GM12878 (cell line): ENCODE measurements around the gene NPSR1. TPM values are rescaled to one million over a fixed set of nuclear protein-coding genes. Genes with fewer than 3 reads are reported as not detected.
"Not testable (repeated sequence)": the region's sequence is repeated elsewhere in the genome, so short reads cannot be mapped to it uniquely, and the experiment has no call there.

ENCODE experiments used
- ATAC-seq: fragments of 200-7000 bp; cut with Tn5 transposase; 3 replicates; pipeline ENCODE4 v1.9.1; 2020; ENCODE audit warnings: mild to moderate bottlenecking, moderate library complexity
- BruUV-seq: library from RNA; stranded (reverse); fragments of 400-500 nt; replicated peaks from 2 replicates; lab custom pipeline; 2021; lab: Mats Ljungman, UMichigan
- CTCF ChIA-PET: fragments of 300-600 bp; sonication (Branson Sonifier 250); formaldehyde crosslinking; extraction: SDS; loops from one replicate; lab custom pipeline; 2021; ENCODE audit warnings: inconsistent platforms; lab: Yijun Ruan, JAX
- POLR2A ChIA-PET: fragments of 350-600 bp; formaldehyde crosslinking; extraction: SDS; loops from one replicate; lab custom pipeline; 2021; ENCODE audit warnings: inconsistent platforms; lab: Charles Lee
- RAD21 ChIA-PET: fragments of 300-600 bp; sonication (Branson Sonifier 250); formaldehyde crosslinking; loops from one replicate; lab custom pipeline; 2023; ENCODE audit warnings: antibody characterized with exemption; ENCODE audit not compliant: unreplicated experiment; lab: Charles Lee
- SMC1A ChIA-PET: fragments of 300-600 bp; sonication (Branson Sonifier 250); formaldehyde crosslinking; loops from one replicate; lab custom pipeline; 2023; ENCODE audit not compliant: unreplicated experiment, uncharacterized antibody; lab: Charles Lee
- DNase-seq: peaks from one replicate; pipeline ENCODE4 v3.0.0-alpha.2; 2011; ENCODE audit warnings: low read depth, low spot score
- FAIRE-seq: peaks from 3 replicates; lab custom pipeline; 2011; peaks lifted over from hg19 to GRCh38; lab: Jason Lieb, UNC
- H2AFZ ChIP-seq: 2 replicates; pipeline ENCODE4 v1.6.0; 2011; ENCODE audit warnings: low read depth, low read length, control low read depth; ENCODE audit not compliant: control insufficient read depth
- H3K27ac ChIP-seq: 2 replicates; pipeline ENCODE4 v1.5.1; 2011; ENCODE audit warnings: control low read depth; ENCODE audit not compliant: control insufficient read depth, insufficient read depth
- H3K27me3 ChIP-seq, 2 experiments: replicated peaks in 1 of 2; 2 replicates each; pipeline versions ENCODE4 v1.6.0 to v1.6.1; 2011; ENCODE audit warnings: low read length in 1 of 2; ENCODE audit not compliant: control insufficient read depth in 2 of 2, insufficient read depth in 2 of 2
- H3K36me3 ChIP-seq, 2 experiments: 2 replicates each; pipeline ENCODE4 v1.5.1; 2011; ENCODE audit warnings: low read length in 1 of 2; ENCODE audit not compliant: control insufficient read depth in 2 of 2, insufficient read depth in 2 of 2
- H3K4me1 ChIP-seq: 2 replicates; pipeline ENCODE4 v1.6.1; 2011; ENCODE audit warnings: mild to moderate bottlenecking, low read length, moderate library complexity, mixed read lengths; ENCODE audit not compliant: control insufficient read depth, insufficient read depth
- H3K4me2 ChIP-seq: 2 replicates; pipeline ENCODE4 v1.6.0; 2011; ENCODE audit warnings: control low read depth; ENCODE audit not compliant: control insufficient read depth, insufficient read depth
- H3K4me3 ChIP-seq: fragments of 200-600 bp; sonication (generic); 2 replicates; pipeline ENCODE4 v1.5.1; 2016
- H3K79me2 ChIP-seq: 2 replicates; pipeline ENCODE4 v1.6.0; 2011; ENCODE audit warnings: low read length; ENCODE audit not compliant: control insufficient read depth, insufficient read depth
- H3K9ac ChIP-seq: 2 replicates; pipeline ENCODE4 v1.8.0; 2011; ENCODE audit warnings: low read length, control low read depth, mixed read lengths; ENCODE audit not compliant: control insufficient read depth, insufficient read depth
- H3K9me3 ChIP-seq: replicated peaks from 3 replicates; pipeline ENCODE4 v1.5.1; 2011; ENCODE audit warnings: mild to moderate bottlenecking, low read length; ENCODE audit not compliant: control insufficient read depth, insufficient read depth
- H4K20me1 ChIP-seq: 2 replicates; pipeline ENCODE4 v1.6.0; 2011; ENCODE audit not compliant: control insufficient read depth, insufficient read depth
- NFXL1 ChIP-seq: fragments of 450-650 bp; IDR thresholded peaks from 2 replicates; pipeline ENCODE4 v1.6.1; 2017; ENCODE audit warnings: antibody characterized with exemption, mild to moderate bottlenecking, borderline replicate concordance
- NR2F1 ChIP-seq: fragments of 450-650 bp; conservative IDR thresholded peaks from 2 replicates; pipeline ENCODE4 v1.6.1; 2017; ENCODE audit warnings: mild to moderate bottlenecking
- RAD21 ChIP-seq: IDR thresholded peaks from 2 replicates; pipeline ENCODE4 v1.6.1; 2011; ENCODE audit warnings: mild to moderate bottlenecking, low read depth, low read length, moderate library complexity; ENCODE audit not compliant: insufficient read depth
- SUZ12 ChIP-seq: fragments of 200-600 bp; sonication (generic); IDR thresholded peaks from one replicate; pipeline ENCODE4 v1.6.1; 2018; ENCODE audit warnings: antibody characterized with exemption, mild to moderate bottlenecking; ENCODE audit not compliant: unreplicated experiment
- WGBS: methylation state at CpG from one replicate; pipeline ENCODE4 v1.1.6; 2016; ENCODE audit warnings: low lambda C conversion rate; ENCODE audit not compliant: insufficient replicate concordance, insufficient coverage; ENCODE audit errors: missing lambda C conversion rate; 5-methylcytosine and 5-hydroxymethylcytosine counted together
- in situ Hi-C: fragments of 300-500 bp; cut with MboI; formaldehyde crosslinking; loops from 9 replicates; pipeline ENCODE4 v1.14.3; 2018; ENCODE audit warnings: mixed read lengths
- intact Hi-C: fragments of 100-400 bp; cut with micrococcal nuclease; formaldehyde crosslinking; loops from one replicate; pipeline ENCODE4 v1.14.2; 2022; ENCODE audit not compliant: unreplicated experiment
- polyA plus RNA-seq, 11 experiments: library from polyadenylated mRNA; depleted of rRNA in 4 of 11; unstranded in 6 of 11; stranded (reverse) in 5 of 11; fragments of >200 nt; fragmentation: Nextera tagmentation in 4 of 11; fragmentation: Illumina TruSeq in 1 of 11; extraction: Ambion mirVana in 4 of 11; extraction: Trizol in 1 of 11; gene quantifications; 1 replicate in 1 of 11; 2 replicates in 10 of 11; pipeline versions ENCODE4 v1.2.1 to v1.2.3, GENCODE V29; 2011 to 2016; ENCODE audit warnings: inconsistent platforms in 2 of 11, missing spikeins in 2 of 11, low read depth in 1 of 11
- total RNA-seq, 4 experiments: library from RNA; depleted of rRNA in 3 of 4; stranded (reverse); fragments of >200 nt in 3 of 4; fragmentation: Illumina TruSeq in 1 of 4; extraction: Trizol in 1 of 4; gene quantifications; 2 replicates each; pipeline versions ENCODE4 v1.2.1 to v1.2.3, GENCODE V29; 2013 to 2021
- TF ChIP-seq, protein P1 (sequence below): fragments of 150-350 bp; IDR thresholded peaks from 2 replicates; pipeline ENCODE4 v1.6.1; 2016; ENCODE audit warnings: low read depth, low read length
- TF ChIP-seq, protein P2 (sequence below): fragments of 450-650 bp; IDR thresholded peaks from 2 replicates; pipeline ENCODE4 v1.6.1; 2016; ENCODE audit warnings: mild to moderate bottlenecking

The NPSR1 gene
- total and polyA plus RNA-seq, 10 of the 15 experiments (the other 5 are each of a cell fraction or from before 2014, with no cell fraction given) = 0.20 TPM; not detected in 9

DNA sequence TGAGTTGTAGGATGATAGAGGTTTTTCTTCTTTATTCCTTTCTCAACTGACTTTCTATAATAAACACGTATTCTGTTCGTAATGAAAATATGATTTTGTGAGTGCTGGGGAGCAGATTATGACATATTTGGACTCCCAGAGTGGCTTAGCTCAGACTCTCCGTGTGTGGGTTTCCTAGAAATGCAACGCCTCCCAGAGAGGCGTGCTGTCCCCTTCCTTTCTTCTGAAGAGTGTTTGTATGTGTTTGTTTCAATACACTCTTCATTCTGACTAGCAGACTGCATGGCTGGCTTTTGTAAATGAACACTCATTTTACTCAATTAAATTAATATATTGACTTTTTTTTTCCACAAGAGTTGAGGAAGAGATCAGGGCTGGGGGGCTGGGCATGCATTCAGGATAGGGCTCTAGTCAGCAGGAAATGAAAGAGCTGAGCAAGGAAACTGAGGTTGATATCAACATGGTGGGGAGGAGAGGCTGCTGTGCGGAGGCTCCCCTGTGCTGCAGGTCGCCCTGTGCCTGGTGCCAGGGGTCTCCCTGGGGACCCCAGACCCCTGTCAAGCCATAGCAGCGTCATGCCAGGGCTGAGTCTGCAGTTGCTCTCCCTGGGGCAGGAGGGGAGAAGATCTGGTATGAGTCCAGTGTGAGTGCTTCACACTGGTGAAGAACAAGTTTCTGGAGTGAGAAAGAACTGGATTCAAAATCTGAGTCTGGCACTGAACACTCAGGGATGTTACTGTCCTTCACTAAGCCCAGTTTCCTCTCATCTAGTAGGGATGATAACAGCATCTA is 221.1 kb downstream of the NPSR1 start:
- H3K36me3 ChIP-seq, CTCF ChIA-PET, H3K79me2 ChIP-seq, DNase-seq, H3K27me3 ChIP-seq, FAIRE-seq, SMC1A ChIA-PET, H3K4me1 ChIP-seq, H4K20me1 ChIP-seq, ATAC-seq, H3K27ac ChIP-seq, H3K4me3 ChIP-seq, H2AFZ ChIP-seq, in situ Hi-C loops, H3K9me3 ChIP-seq, H3K9ac ChIP-seq, H3K4me2 ChIP-seq, BruUV-seq, POLR2A ChIA-PET, intact Hi-C loops, RAD21 ChIA-PET: not testable (repeated sequence)
- 8% methylated on average over 8 of the region's 8 CpGs for WGBS

DNA sequence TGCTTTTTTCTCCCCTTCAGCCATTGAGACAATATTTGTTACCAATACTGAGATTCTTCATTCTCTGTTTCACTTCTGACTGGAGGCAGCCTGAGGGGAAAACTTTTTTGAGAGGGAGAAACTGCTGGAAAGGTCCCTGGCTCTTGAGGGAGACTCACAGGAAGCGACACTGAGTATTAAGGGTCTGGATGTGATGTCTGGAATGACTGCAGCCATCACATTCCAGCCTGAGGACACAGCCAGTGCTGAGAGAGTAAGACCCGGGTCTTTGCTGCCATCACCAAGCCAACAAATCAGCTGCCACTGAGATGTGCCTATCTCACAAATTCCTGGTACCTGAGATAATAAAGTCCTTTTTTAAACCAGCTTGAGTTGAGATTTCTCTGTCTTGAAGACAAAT is 221.9 kb downstream of the NPSR1 start:
- Histone ChIP-seq H3K4me3 (no peak overlapping the region), H3K9ac (no peak overlapping the region), H3K79me2 (no peaks in the 10 kb centered on the region), H3K27ac (no peak overlapping the region), H4K20me1 (no peaks in the 10 kb centered on the region), H3K27me3 (no peaks in the 10 kb centered on the region), H3K36me3 (no peaks in the 10 kb centered on the region), H3K4me1 (no peaks in the 10 kb centered on the region), H3K9me3 (no peaks in the 10 kb centered on the region; the same call in 2 of the 3 replicates), H2AFZ (no peak overlapping the region), H3K4me2 (no peak overlapping the region)
- CTCF ChIA-PET = no interaction called here
- RAD21 ChIA-PET = no interaction called here
- WGBS = 11% methylated on average over 2 of the region's 2 CpGs
- in situ Hi-C loops = no loop called here
- POLR2A ChIA-PET = no interaction called here
- BruUV-seq = no TSS peak
- SMC1A ChIA-PET = no interaction called here
- DNase-seq = no peak
- intact Hi-C loops = no loop called here
- no peak for ATAC-seq
- FAIRE-seq = no peak
- TF ChIP-seq, protein P1, sequence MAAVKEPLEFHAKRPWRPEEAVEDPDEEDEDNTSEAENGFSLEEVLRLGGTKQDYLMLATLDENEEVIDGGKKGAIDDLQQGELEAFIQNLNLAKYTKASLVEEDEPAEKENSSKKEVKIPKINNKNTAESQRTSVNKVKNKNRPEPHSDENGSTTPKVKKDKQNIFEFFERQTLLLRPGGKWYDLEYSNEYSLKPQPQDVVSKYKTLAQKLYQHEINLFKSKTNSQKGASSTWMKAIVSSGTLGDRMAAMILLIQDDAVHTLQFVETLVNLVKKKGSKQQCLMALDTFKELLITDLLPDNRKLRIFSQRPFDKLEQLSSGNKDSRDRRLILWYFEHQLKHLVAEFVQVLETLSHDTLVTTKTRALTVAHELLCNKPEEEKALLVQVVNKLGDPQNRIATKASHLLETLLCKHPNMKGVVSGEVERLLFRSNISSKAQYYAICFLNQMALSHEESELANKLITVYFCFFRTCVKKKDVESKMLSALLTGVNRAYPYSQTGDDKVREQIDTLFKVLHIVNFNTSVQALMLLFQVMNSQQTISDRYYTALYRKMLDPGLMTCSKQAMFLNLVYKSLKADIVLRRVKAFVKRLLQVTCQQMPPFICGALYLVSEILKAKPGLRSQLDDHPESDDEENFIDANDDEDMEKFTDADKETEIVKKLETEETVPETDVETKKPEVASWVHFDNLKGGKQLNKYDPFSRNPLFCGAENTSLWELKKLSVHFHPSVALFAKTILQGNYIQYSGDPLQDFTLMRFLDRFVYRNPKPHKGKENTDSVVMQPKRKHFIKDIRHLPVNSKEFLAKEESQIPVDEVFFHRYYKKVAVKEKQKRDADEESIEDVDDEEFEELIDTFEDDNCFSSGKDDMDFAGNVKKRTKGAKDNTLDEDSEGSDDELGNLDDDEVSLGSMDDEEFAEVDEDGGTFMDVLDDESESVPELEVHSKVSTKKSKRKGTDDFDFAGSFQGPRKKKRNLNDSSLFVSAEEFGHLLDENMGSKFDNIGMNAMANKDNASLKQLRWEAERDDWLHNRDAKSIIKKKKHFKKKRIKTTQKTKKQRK = no peak
- no peak for TF ChIP-seq RAD21
- TF ChIP-seq, protein P2, sequence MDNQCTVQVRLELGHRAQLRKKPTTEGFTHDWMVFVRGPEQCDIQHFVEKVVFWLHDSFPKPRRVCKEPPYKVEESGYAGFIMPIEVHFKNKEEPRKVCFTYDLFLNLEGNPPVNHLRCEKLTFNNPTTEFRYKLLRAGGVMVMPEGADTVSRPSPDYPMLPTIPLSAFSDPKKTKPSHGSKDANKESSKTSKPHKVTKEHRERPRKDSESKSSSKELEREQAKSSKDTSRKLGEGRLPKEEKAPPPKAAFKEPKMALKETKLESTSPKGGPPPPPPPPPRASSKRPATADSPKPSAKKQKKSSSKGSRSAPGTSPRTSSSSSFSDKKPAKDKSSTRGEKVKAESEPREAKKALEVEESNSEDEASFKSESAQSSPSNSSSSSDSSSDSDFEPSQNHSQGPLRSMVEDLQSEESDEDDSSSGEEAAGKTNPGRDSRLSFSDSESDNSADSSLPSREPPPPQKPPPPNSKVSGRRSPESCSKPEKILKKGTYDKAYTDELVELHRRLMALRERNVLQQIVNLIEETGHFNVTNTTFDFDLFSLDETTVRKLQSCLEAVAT = no peak
- no peak for TF ChIP-seq NR2F1
- TF ChIP-seq NFXL1 = no peak
- TF ChIP-seq SUZ12 = no peak
